PC-9 (cell line): ENCODE measurements around the gene PHLPP1. TPM values are rescaled to one million over a fixed set of nuclear protein-coding genes. Genes with fewer than 3 reads are reported as not detected.

ENCODE experiments used
- BruUV-seq: library from RNA; stranded (reverse); fragments of 400-500 nt; replicated peaks from 2 replicates; lab custom pipeline; 2021; lab: Mats Ljungman, UMichigan
- CTCF ChIA-PET: fragments of 300-600 bp; sonication (Branson Sonifier 250); formaldehyde crosslinking; loops from one replicate; lab custom pipeline; 2022; ENCODE audit warnings: antibody characterized with exemption; lab: Charles Lee
- POLR2A ChIA-PET: fragments of 300-600 bp; sonication (Branson Sonifier 250); formaldehyde crosslinking; loops from one replicate; lab custom pipeline; 2022; ENCODE audit warnings: antibody characterized with exemption; ENCODE audit not compliant: unreplicated experiment; lab: Charles Lee
- DNase-seq, 2 experiments: peaks; one replicate each; pipeline versions ENCODE4 v3.0.0 to v3.0.0-alpha.2; 2015 to 2022; ENCODE audit warnings: mixed read lengths in 1 of 2
- H2AFZ ChIP-seq: fragments of 200-600 bp; sonication (generic); 2 replicates; pipeline ENCODE4 v1.8.1; 2017; ENCODE audit warnings: antibody characterized with exemption
- H3F3A ChIP-seq: fragments of 200-600 bp; sonication (generic); 2 replicates; pipeline ENCODE4 v1.8.1; 2017; ENCODE audit warnings: antibody characterized with exemption, mild to moderate bottlenecking, low read depth; ENCODE audit not compliant: insufficient read depth
- H3K27ac ChIP-seq: fragments of 200-600 bp; sonication (generic); 2 replicates; pipeline ENCODE4 v1.6.1; 2016; ENCODE audit warnings: mixed run types
- H3K27me3 ChIP-seq: fragments of 200-600 bp; sonication (generic); 2 replicates; pipeline ENCODE4 v1.6.1; 2016; ENCODE audit warnings: low read depth, mixed run types; ENCODE audit not compliant: insufficient read depth
- H3K36me3 ChIP-seq: fragments of 200-600 bp; sonication (generic); 2 replicates; pipeline ENCODE4 v1.6.1; 2016; ENCODE audit warnings: low read depth, mixed run types
- H3K4me1 ChIP-seq: fragments of 200-600 bp; sonication (generic); replicated peaks from 2 replicates; pipeline ENCODE4 v1.6.1; 2016; ENCODE audit warnings: mixed run types; ENCODE audit not compliant: insufficient read depth
- H3K4me2 ChIP-seq: fragments of 200-600 bp; sonication (generic); 2 replicates; pipeline ENCODE4 v1.6.1; 2017; ENCODE audit warnings: mixed run types
- H3K4me3 ChIP-seq: fragments of 200-600 bp; sonication (generic); 2 replicates; pipeline ENCODE4 v1.6.1; 2016; ENCODE audit warnings: mixed run types
- H3K79me2 ChIP-seq: fragments of 200-600 bp; sonication (generic); 2 replicates; pipeline ENCODE4 v1.6.1; 2017; ENCODE audit warnings: low read depth, mixed run types
- H3K9me2 ChIP-seq: fragments of 200-600 bp; sonication (generic); 2 replicates; pipeline ENCODE4 v1.8.1; 2017; ENCODE audit warnings: mild to moderate bottlenecking; ENCODE audit not compliant: insufficient read depth
- H3K9me3 ChIP-seq: fragments of 200-600 bp; sonication (generic); 2 replicates; pipeline ENCODE4 v1.8.1; 2016; ENCODE audit warnings: low read depth; ENCODE audit not compliant: insufficient read depth
- H4K20me1 ChIP-seq: fragments of 200-600 bp; sonication (generic); 2 replicates; pipeline ENCODE4 v1.8.1; 2017; ENCODE audit not compliant: insufficient read depth
- CTCF ChIP-seq: fragments of 200-600 bp; sonication (generic); conservative IDR thresholded peaks from 2 replicates; pipeline ENCODE4 v1.6.1; 2017; ENCODE audit warnings: mixed run types, antibody characterized with exemption, mild to moderate bottlenecking, moderate library complexity
- EZH2 ChIP-seq: fragments of 200-600 bp; sonication (generic); IDR thresholded peaks from 2 replicates; pipeline ENCODE4 v1.8.0; 2017; ENCODE audit warnings: antibody characterized with exemption, low read depth
- intact Hi-C: fragments of 100-400 bp; cut with micrococcal nuclease; formaldehyde crosslinking; loops from one replicate; pipeline ENCODE4 v1.10.0; 2022; ENCODE audit not compliant: unreplicated experiment
- total RNA-seq: library from RNA; stranded (reverse); gene quantifications from 2 replicates; pipeline ENCODE4 v1.2.3, GENCODE V29; 2021

The PHLPP1 gene
- total RNA-seq, 1 experiment from 2014 or later, result 21.1 TPM

- no peaks in the 10 kb centered on the region for H3K9me2 ChIP-seq
- no peaks in the 10 kb centered on the region for H3K79me2 ChIP-seq
- no peaks in the 10 kb centered on the region for H3K27me3 ChIP-seq
- H3K27ac ChIP-seq, result no peak overlapping the region
- H4K20me1 ChIP-seq, result no peaks in the 10 kb centered on the region
- BruUV-seq, result no TSS peak
- H3K4me1 ChIP-seq, result no peaks in the 10 kb centered on the region
- no peak for TF ChIP-seq EZH2
- no peak for TF ChIP-seq CTCF
- no peak overlapping the region for H2AFZ ChIP-seq
- H3K9me3 ChIP-seq, result no peaks in the 10 kb centered on the region
- ChIA-PET CTCF (no interaction called here), POLR2A (no interaction called here)
- H3K4me3 ChIP-seq, result no peak overlapping the region
- intact Hi-C loops, result no loop called here
- H3F3A ChIP-seq, result no peaks in the 10 kb centered on the region
- no peak overlapping the region for H3K4me2 ChIP-seq
- H3K36me3 ChIP-seq, result 0 out of 2 replicates have a peak, but pooled peaks cover 2% of the 10 kb centered on the region
- no peak for DNase-seq
Observed at GRCh38 chr18:62953663-62954062, 238.3 kb downstream of the PHLPP1 start.

- POLR2A ChIA-PET, result no interaction called here
- CTCF ChIA-PET, result no interaction called here
- DNase-seq, result no peak
Observed at GRCh38 chr18:62954366-62954765, 239.0 kb downstream of the PHLPP1 start.

GRCh38 chr18:62957885-62958472 lies 242.6 kb downstream of the PHLPP1 start:
- Histone ChIP-seq H3K36me3 (peaks cover 8% of the 10 kb centered on the region; the same call in 1 of the 2 replicates), H3K79me2 (no peaks in the 10 kb centered on the region), H3K4me1 (no peaks in the 10 kb centered on the region), H3K9me2 (no peaks in the 10 kb centered on the region), H2AFZ (no peak overlapping the region), H3K27me3 (no peaks in the 10 kb centered on the region), H3K27ac (no peak overlapping the region), H4K20me1 (no peaks in the 10 kb centered on the region), H3K4me3 (no peak overlapping the region), H3F3A (no peaks in the 10 kb centered on the region), H3K9me3 (no peaks in the 10 kb centered on the region), H3K4me2 (no peak overlapping the region)
- ChIA-PET POLR2A (no interaction called here), CTCF (no interaction called here)
- intact Hi-C loops, result loop anchor here (2.0 to 5.0 kb wide), 2 partner anchors 156 to 243 kb away; partner anchors contain the start of gene PHLPP1
- BruUV-seq, result no TSS peak
- peak; percentile 70 for TF ChIP-seq CTCF
- TF ChIP-seq EZH2, result no peak
- DNase-seq, result peak in 1 of 2 experiments; percentile 34

More at GRCh38 chr18:62954366-62954765, 239.0 kb downstream of the PHLPP1 start:
- Histone ChIP-seq H3K9me3 (no peaks in the 10 kb centered on the region), H4K20me1 (no peaks in the 10 kb centered on the region), H3K4me3 (no peak overlapping the region), H3K4me1 (no peaks in the 10 kb centered on the region), H3K27ac (no peak overlapping the region), H3K4me2 (no peak overlapping the region), H3K36me3 (0 out of 2 replicates have a peak, but pooled peaks cover 5% of the 10 kb centered on the region), H2AFZ (no peak overlapping the region), H3K79me2 (no peaks in the 10 kb centered on the region), H3K9me2 (no peaks in the 10 kb centered on the region), H3K27me3 (no peaks in the 10 kb centered on the region), H3F3A (no peaks in the 10 kb centered on the region)
- TF ChIP-seq CTCF (no peak), EZH2 (no peak)
- intact Hi-C loops, result no loop called here
- BruUV-seq, result no TSS peak
